ENCODE measurements around the gene MT1M. TPM values are rescaled to one million over a fixed set of nuclear protein-coding genes. Genes with fewer than 3 reads are reported as not detected.
"Not testable (repeated sequence)": the region's sequence is repeated elsewhere in the genome, so short reads cannot be mapped to it uniquely, and the experiment has no call there.

The MT1M gene
- total RNA-seq, 1 experiment from 2014 or later: 26.7 TPM

- no peaks in the 10 kb centered on the region for H3K27me3 ChIP-seq
- no peak for DNase-seq
- no peak overlapping the region for H3K4me3 ChIP-seq
- no peaks in the 10 kb centered on the region for H3K9me3 ChIP-seq
- no peaks in the 10 kb centered on the region for H3K36me3 ChIP-seq
Measured at GRCh38 chr16:56620339-56620897, 12.0 kb upstream of the MT1M start.

- not testable (repeated sequence) for H3K9me3 ChIP-seq, H3K27me3 ChIP-seq, DNase-seq, H3K36me3 ChIP-seq, H3K4me3 ChIP-seq
Measured at GRCh38 chr16:56621665-56622445, 10.6 kb upstream of the MT1M start.

- DNase-seq, H3K36me3 ChIP-seq: not testable (repeated sequence)
Measured at GRCh38 chr16:56623184-56623583, 9.3 kb upstream of the MT1M start.

GRCh38 chr16:56623637-56624036 is 8.8 kb upstream of the MT1M start:
- DNase-seq: no peak
- no peak overlapping the region for H3K4me3 ChIP-seq
- H3K36me3 ChIP-seq: no peaks in the 10 kb centered on the region
- no peaks in the 10 kb centered on the region for H3K9me3 ChIP-seq
- H3K27me3 ChIP-seq: no peaks in the 10 kb centered on the region

More at GRCh38 chr16:56623184-56623583, 9.3 kb upstream of the MT1M start:
- not testable (repeated sequence) for H3K9me3 ChIP-seq, H3K4me3 ChIP-seq, H3K27me3 ChIP-seq

- Histone ChIP-seq H3K4me3 (peak within 1 kb of the TSS; percentile 49), H3K9me3 (no peaks in the 10 kb centered on the region), H3K36me3 (no peaks in the 10 kb centered on the region), H3K27me3 (no peaks in the 10 kb centered on the region)
- DNase-seq: peak; percentile 83
Measured at GRCh38 chr16:56625140-56625942, 7.1 kb upstream of the MT1M start, which contains the start of gene MT1E. Gene MT1E, plus strand, starts transcription at chr16:56625781. Its CDS starts 71 bp downstream, at chr16:56625852.

- H3K27me3 ChIP-seq: no peaks in the 10 kb centered on the region
- peak overlapping the region; percentile 49 for H3K4me3 ChIP-seq
- H3K9me3 ChIP-seq: no peaks in the 10 kb centered on the region
- H3K36me3 ChIP-seq: no peaks in the 10 kb centered on the region
- peak; percentile 99 for DNase-seq
Measured at GRCh38 chr16:56625943-56626654, 6.4 kb upstream of the MT1M start.

DNA sequence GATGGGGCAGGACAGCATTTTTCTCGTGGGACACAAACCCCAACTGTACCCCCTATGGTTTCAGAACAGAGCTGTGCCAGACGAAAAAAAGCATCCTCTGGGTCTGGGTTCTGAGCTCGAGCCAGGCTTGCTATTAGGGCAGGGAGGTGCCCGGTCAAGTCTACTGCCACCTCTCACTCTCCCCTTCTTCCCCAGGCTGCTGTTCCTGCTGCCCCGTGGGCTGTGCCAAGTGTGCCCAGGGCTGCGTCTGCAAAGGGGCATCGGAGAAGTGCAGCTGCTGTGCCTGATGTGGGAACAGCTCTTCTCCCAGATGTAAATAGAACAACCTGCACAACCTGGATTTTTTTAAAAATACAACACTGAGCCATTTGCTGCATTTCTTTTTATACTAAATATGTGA is 5.8 kb upstream of the MT1M start:
- no peaks in the 10 kb centered on the region for H3K36me3 ChIP-seq
- peak overlapping the region; percentile 49 for H3K4me3 ChIP-seq
- H3K9me3 ChIP-seq: no peaks in the 10 kb centered on the region
- no peaks in the 10 kb centered on the region for H3K27me3 ChIP-seq
- no peak for DNase-seq

DNA sequence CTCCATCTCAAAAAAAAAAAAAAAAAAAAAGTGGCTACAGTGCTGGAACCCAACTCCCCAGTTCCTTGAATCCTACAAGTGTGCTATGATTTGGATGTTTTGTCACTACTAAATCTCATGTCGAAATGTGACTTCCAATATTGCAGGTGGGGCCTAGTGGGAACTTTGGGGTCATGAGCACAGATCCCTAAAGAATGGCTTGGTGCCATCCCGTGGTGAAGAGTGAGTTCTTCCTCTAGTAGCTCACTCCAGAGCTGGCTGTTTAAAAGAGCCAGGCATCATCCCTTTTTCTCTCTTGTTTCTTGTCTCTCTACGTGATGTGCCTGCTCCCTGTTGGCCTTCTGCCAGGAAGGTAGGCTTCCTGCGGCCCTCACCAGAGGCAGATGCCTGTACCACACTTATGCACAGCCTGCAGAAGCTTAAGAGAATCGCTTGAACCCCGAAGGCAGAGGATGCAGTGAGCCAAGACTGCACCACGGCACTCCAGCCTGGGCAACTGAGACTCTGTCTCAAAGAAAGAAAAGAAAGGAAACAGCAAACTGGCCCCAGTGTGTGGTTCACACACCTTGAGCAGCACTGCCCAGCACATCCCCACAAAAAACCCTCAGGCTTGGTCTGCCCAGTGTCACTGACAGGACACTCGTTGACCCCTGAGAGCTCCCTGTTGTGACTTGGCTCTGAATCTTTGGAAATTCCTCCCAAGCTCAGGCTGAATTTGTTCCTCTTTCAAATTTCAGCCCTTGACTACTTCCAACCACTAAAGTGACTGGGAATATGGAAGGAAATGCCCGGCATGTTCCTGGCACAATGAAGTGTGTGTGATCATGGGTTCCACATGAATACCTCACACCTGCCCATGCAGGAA is 3.7 kb upstream of the MT1M start:
- Histone ChIP-seq H3K27me3 (no peaks in the 10 kb centered on the region), H3K9me3 (no peaks in the 10 kb centered on the region), H3K36me3 (no peaks in the 10 kb centered on the region), H3K4me3 (no peak overlapping the region)
- DNase-seq: no peak

DNA sequence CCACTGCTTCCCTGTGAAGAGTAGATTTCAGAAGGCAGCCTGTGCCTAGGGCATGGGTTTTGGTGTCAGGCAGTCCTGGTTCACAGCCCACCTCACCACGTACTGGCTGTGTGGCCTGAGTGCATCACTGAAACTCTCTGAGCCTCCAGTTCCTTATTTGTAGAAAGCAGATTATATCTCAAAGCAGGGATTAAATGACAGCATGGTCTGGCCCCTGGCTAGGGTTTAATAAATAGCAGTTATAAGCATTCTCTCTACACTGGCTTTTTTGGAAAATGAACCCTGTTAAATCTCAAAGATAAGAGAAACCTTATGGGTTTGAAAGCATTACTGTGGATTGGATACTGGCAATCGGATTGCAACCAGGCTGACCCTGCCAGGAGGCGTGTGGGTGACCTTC is 2.9 kb upstream of the MT1M start:
- no peak for DNase-seq
- H3K36me3 ChIP-seq: no peaks in the 10 kb centered on the region
- no peak overlapping the region for H3K4me3 ChIP-seq
- no peaks in the 10 kb centered on the region for H3K27me3 ChIP-seq
- H3K9me3 ChIP-seq: no peaks in the 10 kb centered on the region

DNA sequence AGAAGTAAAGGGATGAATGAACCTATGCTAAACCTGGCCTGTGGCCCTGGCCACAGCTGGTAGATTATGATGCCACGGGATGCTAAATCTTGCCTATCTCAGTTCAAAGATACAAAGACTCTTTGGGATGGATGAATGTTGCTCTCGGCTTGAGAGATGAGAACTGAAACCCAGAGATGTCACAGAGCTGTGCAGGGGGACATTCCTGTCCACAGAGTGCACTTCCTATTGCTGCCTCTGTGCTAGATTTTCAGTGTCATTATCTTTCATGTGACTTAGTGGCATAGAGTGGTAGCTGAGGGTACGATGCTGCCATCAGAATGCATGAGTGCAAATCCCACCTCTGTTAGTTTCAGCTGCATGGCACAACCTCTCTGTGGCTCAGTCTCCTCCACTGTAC is 2.3 kb upstream of the MT1M start:
- Histone ChIP-seq H3K27me3 (no peaks in the 10 kb centered on the region), H3K4me3 (no peak overlapping the region), H3K36me3 (no peaks in the 10 kb centered on the region), H3K9me3 (no peaks in the 10 kb centered on the region)
- no peak for DNase-seq

DNA sequence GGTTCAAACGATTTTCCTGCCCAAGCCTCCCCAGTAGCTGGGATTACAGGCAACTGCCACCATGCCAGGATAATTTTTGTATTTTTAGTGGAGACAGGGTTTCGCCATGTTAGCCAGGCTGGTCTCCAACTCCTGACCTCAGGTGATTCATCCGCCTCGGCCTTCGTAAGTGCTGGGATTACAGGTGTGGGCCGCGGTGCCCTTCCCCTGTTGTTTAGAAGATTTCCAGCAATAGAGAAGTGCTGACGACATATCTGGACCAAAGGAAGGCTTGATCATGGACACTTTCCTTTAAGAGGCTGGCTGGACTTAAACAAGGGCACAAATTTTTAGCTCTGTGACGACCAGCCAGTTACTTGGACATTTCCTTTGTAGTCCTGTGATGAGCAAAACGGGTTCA is 1.3 kb upstream of the MT1M start:
- H3K27me3 ChIP-seq: no peaks in the 10 kb centered on the region

GRCh38 chr16:56631832-56632155 is 665 bp upstream of the MT1M start:
- Histone ChIP-seq H3K27me3 (no peaks in the 10 kb centered on the region), H3K9me3 (no peaks in the 10 kb centered on the region), H3K4me3 (peak overlapping the region; percentile 50), H3K36me3 (no peaks in the 10 kb centered on the region)
- no peak for DNase-seq

More for the DNA sequence above, 1.3 kb upstream of the MT1M start:
- no peak for DNase-seq
- H3K4me3 ChIP-seq: no peak overlapping the region
- H3K36me3 ChIP-seq: no peaks in the 10 kb centered on the region
- H3K9me3 ChIP-seq: no peaks in the 10 kb centered on the region

GRCh38 chr16:56632848-56633365 is 448 bp downstream of the MT1M start:
- no peaks in the 10 kb centered on the region for H3K36me3 ChIP-seq
- no peaks in the 10 kb centered on the region; the same call in 1 of the 2 replicates for H3K27me3 ChIP-seq
- DNase-seq: no peak
- H3K9me3 ChIP-seq: no peaks in the 10 kb centered on the region
- H3K4me3 ChIP-seq: peak overlapping the region; percentile 50

GRCh38 chr16:56633535-56633934 is 1.1 kb downstream of the MT1M start:
- no peak for DNase-seq
- no peaks in the 10 kb centered on the region; the same call in 1 of the 2 replicates for H3K27me3 ChIP-seq
- H3K9me3 ChIP-seq: no peaks in the 10 kb centered on the region
- H3K36me3 ChIP-seq: no peaks in the 10 kb centered on the region
- peak overlapping the region; percentile 50 for H3K4me3 ChIP-seq

GRCh38 chr16:56634715-56635440 is 2.4 kb downstream of the MT1M start:
- Histone ChIP-seq H3K4me3 (no peak overlapping the region), H3K9me3 (no peaks in the 10 kb centered on the region), H3K27me3 (no peaks in the 10 kb centered on the region; the same call in 1 of the 2 replicates), H3K36me3 (no peaks in the 10 kb centered on the region)
- no peak for DNase-seq

All from MG63 (cell line).